SW 1271 (cell line): ENCODE results near the gene ANKUB1.

Source experiments
- DNase-seq, 2 experiments: peaks; one replicate each; lab custom pipeline; 2025; lab: John Stamatoyannopoulos, UW

Gene ANKUB1

DNA sequence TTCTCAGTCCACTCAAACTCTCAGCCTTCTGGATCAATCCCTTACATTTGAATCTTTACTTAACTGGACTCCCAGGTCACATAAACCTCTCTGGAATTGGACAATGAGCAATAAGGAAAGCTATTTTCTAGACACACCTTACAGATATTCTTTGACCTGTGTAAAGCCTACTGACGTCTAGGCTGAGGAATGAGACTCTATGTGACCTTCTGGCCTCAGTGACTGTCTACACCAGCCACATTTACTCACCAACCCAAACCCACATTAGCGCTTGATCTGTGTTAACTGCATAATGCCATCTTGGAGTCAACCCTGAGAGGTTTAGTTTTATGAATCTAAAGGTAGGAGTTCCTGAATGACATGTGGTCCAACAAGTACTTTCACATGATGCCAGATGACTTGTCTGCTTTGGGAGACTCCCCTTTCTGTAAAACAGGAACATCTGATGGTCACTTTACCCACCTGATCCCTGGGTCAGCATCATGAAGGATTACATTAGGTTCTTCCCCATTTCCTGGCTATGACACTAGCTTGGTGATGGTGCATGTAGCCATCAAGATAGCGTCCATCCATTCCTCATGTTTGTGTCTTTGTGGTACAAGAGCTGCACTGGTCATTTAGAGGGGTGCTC, 28.7 kb downstream of the ANKUB1 start:
- no peak for DNase-seq

GRCh38 chr3:149753717-149754116, 38.6 kb downstream of the ANKUB1 start:
- no peak for DNase-seq

GRCh38 chr3:149752788-149753136, 39.6 kb downstream of the ANKUB1 start:
- DNase-seq = no peak

DNA sequence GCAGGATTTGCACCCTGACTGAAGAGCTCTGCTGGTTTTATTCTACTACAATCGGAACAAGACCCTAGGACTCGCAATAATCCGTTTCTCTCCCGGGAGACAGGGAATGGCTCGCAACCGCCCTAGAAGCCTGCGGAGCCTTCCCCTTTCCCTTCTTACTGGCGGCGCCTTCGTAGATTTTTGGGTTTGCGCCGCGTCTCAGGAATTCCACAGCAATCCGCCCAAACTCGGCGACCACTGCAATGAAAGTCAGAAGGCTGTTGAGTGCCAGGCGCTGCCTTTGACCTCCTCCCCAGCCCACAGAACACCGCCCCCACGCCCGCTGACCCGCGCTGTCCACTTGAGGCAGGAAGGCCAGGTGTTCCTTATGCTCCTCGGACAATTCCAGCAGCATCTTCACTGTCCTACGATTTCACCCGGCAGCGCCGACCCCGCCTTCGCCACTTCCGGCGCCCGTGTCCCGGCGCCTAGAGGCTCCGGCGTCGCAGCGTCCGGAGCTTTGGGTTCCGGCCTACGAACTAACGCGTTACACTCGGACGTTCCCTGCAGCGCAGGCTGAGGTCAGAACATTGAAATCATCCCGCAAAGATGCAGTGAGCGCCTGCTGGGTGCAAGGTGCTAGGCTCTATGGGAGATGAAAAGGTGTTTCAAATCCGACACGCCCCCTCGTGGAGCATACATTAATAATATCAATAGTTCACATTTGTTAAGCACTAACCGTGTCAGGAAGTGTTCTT, 40.1 kb downstream of the ANKUB1 start, which contains the start of gene COMMD2:
Gene COMMD2 (minus strand): TSS at position 439 of the 737 bp plus-strand sequence. CDS start 45 bp downstream, at position 394.
- peak; percentile 78 to 90 for DNase-seq

DNA sequence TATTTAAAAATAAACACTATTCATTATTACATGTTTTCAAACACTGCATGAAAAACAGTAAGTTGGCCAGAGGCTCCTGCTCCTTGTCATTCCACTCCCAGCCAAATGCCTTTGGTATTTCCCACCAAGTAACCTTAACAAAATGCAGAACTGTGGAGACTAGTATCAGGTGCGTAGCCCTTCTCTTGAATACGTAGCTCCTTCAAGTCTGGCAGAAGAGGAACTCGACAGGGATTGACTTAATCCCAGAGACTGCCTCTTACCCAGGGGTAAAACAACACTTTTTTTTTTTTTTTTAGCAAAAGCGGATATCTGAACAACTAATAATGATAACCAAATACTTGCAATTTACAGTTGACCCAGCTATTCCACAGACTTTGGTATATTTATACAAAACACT, 40.8 kb downstream of the ANKUB1 start:
- DNase-seq = no peak

DNA sequence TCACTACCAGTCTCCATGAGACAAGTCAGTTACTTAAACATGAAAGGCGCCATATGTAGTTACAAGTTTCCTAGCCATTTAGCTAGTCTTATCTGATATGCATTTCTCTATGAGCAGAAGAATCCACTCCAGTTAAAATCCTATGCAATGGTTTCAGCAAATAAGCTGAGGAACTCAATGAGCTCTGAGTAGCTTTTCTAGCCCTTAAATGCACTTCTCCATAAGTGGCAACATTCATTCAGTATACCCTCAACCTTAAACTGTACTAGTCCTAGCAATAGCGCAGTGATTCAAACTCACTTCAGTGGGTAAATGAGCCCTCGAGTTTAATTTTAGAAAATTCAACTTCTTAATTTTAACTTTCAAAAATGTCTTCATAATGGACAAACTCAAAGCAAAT, 47.7 kb downstream of the ANKUB1 start:
- no peak for DNase-seq

GRCh38 chr3:149744151-149744550, 48.2 kb downstream of the ANKUB1 start:
- no peak for DNase-seq

GRCh38 chr3:149739396-149739795, 53.0 kb downstream of the ANKUB1 start:
- DNase-seq = no peak

- DNase-seq = no peak
These were observed 53.5 kb downstream of the ANKUB1 start for GRCh38 chr3:149738876-149739275.

DNA sequence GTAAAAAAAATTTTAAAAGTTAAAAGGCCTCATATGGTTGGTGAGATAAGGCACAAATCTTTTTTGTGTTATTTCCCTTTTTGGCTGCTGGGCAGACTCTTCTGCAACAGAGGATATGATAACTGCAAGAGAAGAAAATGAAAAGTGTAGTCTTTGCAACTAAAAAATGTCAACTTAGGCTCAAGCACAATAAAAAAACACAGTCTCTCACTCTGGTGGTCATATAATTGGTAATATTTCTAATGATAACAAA, 55.5 kb downstream of the ANKUB1 start:
- no peak for DNase-seq

GRCh38 chr3:149736175-149736952, 56.0 kb downstream of the ANKUB1 start:
- peak in 1 of 2 experiments; percentile 38 for DNase-seq

- no peak for DNase-seq
These were observed 60.1 kb downstream of the ANKUB1 start for GRCh38 chr3:149732234-149732633.

DNA sequence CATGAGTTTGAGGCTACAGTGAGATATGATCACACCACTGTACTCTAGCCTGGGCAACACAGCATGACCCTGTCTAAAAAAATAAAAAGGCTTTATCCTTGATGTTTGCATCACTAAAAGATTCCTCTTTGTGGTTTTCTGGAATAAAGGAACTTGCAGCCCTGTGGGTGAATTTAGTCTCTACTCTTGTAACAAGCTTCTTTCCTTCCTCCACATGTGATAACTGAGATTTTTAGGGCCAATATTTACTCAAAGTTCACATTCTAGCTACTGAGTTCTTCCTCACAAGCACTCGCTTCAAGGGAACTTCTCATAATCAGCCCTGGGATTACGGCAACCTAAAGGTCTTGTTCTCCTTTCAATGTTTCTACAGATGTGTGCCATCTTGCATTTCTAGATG, 64.7 kb downstream of the ANKUB1 start:
- no peak for DNase-seq

GRCh38 chr3:149726716-149727407, 65.5 kb downstream of the ANKUB1 start:
- DNase-seq = no peak

GRCh38 chr3:149723781-149724180, 68.6 kb downstream of the ANKUB1 start:
- DNase-seq = no peak

- no peak for DNase-seq
These were observed 71.4 kb downstream of the ANKUB1 start for GRCh38 chr3:149720918-149721317.

DNA sequence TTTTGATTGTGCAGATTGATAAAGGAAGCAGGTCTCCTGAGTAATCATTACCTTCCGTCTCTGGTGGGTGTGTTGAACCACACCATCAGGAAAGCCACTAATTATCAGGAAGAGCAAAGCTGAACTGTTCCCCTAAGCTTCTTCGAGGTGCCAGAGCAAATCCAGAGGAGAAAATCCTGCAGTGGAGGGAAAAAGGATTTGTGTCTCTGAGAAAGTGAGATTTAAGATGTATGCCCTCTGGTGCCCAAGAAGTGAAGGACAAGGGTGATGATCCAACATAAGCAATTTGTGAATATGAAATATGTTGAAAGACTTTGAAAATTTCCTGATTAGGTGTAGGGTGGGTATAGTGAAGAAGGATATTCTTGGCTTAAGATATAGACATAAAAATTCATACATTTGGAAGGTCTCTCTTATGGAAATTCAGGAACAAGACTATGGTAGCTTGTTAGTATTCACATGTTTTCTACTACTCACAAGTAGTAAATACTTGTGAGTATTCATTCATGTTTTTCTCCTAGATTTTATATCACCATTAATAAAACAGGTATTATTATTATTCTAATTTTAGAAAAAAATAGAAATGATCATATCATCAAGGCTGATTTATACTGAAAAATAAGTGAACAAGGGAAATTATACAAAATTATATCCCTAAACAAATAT, 74.8 kb downstream of the ANKUB1 start:
- DNase-seq = peak in 1 of 2 experiments; percentile 79

DNA sequence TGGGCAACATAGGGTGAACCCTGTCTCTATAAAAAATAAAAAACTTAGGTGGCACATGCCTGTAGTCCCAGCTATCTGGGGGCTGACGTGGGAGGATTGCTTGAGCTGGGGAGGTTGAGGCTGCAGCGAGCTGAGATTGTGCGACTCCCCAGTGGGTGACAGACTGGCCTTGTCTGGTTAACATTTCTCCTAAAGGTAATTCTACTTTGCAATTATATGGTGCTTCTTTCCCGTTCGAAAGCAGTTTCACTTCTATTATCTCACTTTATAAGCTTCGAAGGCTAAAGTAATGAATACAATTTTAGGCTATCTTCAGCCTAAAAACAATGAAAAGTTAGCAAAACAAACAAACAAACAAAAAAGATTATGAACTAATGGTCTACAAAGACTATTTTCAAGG, 75.4 kb downstream of the ANKUB1 start:
- no peak for DNase-seq

GRCh38 chr3:149715247-149715646, 77.1 kb downstream of the ANKUB1 start:
- DNase-seq = no peak

GRCh38 chr3:149713730-149714654, 78.4 kb downstream of the ANKUB1 start:
- no peak for DNase-seq
